GM21526 (cell line): ENCODE results near the gene SHISAL1.

ENCODE experiments used
- ATAC-seq: cut with Tn5 transposase; IDR thresholded peaks from one replicate; pipeline ENCODE4 v1.9.1; 2021; ENCODE audit warnings: moderate library complexity; ENCODE audit not compliant: unreplicated experiment, low FRiP score

SHISAL1 gene

GRCh38 chr22:44344407-44344806 is 31.7 kb upstream of the SHISAL1 start:
- ATAC-seq: no peak

- ATAC-seq: no peak
Observed at GRCh38 chr22:44342347-44342956, 29.7 kb upstream of the SHISAL1 start.

GRCh38 chr22:44341431-44342346 is 28.9 kb upstream of the SHISAL1 start:
- no peak for ATAC-seq

- ATAC-seq: no peak
Observed at GRCh38 chr22:44340271-44341239, 27.8 kb upstream of the SHISAL1 start.

GRCh38 chr22:44338906-44339305 is 26.2 kb upstream of the SHISAL1 start:
- ATAC-seq: no peak

GRCh38 chr22:44338177-44338810 is 25.5 kb upstream of the SHISAL1 start:
- no peak for ATAC-seq

GRCh38 chr22:44337678-44338004 is 24.9 kb upstream of the SHISAL1 start:
- ATAC-seq: no peak

- no peak for ATAC-seq
Observed at GRCh38 chr22:44336962-44337677, 24.4 kb upstream of the SHISAL1 start.

GRCh38 chr22:44335903-44336803 is 23.4 kb upstream of the SHISAL1 start:
- ATAC-seq: no peak

GRCh38 chr22:44335066-44335839 is 22.5 kb upstream of the SHISAL1 start:
- no peak for ATAC-seq

GRCh38 chr22:44333847-44334635 is 21.3 kb upstream of the SHISAL1 start:
- no peak for ATAC-seq

- ATAC-seq: no peak
Observed at GRCh38 chr22:44332946-44333345, 20.2 kb upstream of the SHISAL1 start.

- no peak for ATAC-seq
Observed at GRCh38 chr22:44331881-44332714, 19.3 kb upstream of the SHISAL1 start.

- ATAC-seq: no peak
Observed at GRCh38 chr22:44330744-44331660, 18.3 kb upstream of the SHISAL1 start.

- ATAC-seq: no peak
Observed at GRCh38 chr22:44330188-44330743, 17.5 kb upstream of the SHISAL1 start.
